Upper lobe of left lung (tissue), 4 donors: ENCODE results near the gene POLD2.

Experiments
- POLR2AphosphoS5 ChIP-seq, 2 donors: sonication (generic); formaldehyde crosslinking; IDR thresholded peaks; one replicate each; pipeline ENCODE4 v1.5.1; 2017; ENCODE audit warnings: antibody characterized with exemption in 2 of 2
- TF ChIP-seq, protein P1 (sequence below), 6 experiments: fragments of 450-650 bp in 4 of 6; fragments of 200-600 bp in 2 of 6; sonication (generic) in 2 of 6; IDR thresholded peaks; one replicate each; pipeline ENCODE4 v1.5.1; 2016 to 2019; ENCODE audit warnings: antibody characterized with exemption in 6 of 6

- no peak for TF ChIP-seq POLR2AphosphoS5 (IDR thresholded peaks at IDR 0.05)
- TF ChIP-seq, protein P1, sequence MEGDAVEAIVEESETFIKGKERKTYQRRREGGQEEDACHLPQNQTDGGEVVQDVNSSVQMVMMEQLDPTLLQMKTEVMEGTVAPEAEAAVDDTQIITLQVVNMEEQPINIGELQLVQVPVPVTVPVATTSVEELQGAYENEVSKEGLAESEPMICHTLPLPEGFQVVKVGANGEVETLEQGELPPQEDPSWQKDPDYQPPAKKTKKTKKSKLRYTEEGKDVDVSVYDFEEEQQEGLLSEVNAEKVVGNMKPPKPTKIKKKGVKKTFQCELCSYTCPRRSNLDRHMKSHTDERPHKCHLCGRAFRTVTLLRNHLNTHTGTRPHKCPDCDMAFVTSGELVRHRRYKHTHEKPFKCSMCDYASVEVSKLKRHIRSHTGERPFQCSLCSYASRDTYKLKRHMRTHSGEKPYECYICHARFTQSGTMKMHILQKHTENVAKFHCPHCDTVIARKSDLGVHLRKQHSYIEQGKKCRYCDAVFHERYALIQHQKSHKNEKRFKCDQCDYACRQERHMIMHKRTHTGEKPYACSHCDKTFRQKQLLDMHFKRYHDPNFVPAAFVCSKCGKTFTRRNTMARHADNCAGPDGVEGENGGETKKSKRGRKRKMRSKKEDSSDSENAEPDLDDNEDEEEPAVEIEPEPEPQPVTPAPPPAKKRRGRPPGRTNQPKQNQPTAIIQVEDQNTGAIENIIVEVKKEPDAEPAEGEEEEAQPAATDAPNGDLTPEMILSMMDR (IDR thresholded peaks at IDR 0.05), result no peak
These were observed 15.3 kb upstream of the POLD2 start for GRCh38 chr7:44138698-44139097.
